Mesenchymal stem cell (in vitro differentiated cells and primary cell): ENCODE results near the gene MARF1.

ENCODE experiments used
- DNase-seq: peaks from one replicate; pipeline ENCODE4 v3.0.0-alpha.2; 2013
- H2AFZ ChIP-seq: one replicate; pipeline ENCODE4 v1.6.1; 2013; ENCODE audit warnings: low read depth, mild to moderate bottlenecking, control low read depth, inconsistent platforms, low read length, moderate library complexity
- H2AK5ac ChIP-seq: 2 replicates; pipeline ENCODE4 v1.6.1; 2013; ENCODE audit warnings: low read length, moderate library complexity, mild to moderate bottlenecking, inconsistent platforms; ENCODE audit not compliant: severe bottlenecking
- H2BK120ac ChIP-seq: one replicate; pipeline ENCODE4 v1.6.1; 2013; ENCODE audit warnings: low read depth, mild to moderate bottlenecking, inconsistent platforms, low read length, moderate library complexity
- H2BK12ac ChIP-seq, 2 experiments: one replicate each; pipeline ENCODE4 v1.6.1; 2013; ENCODE audit warnings: inconsistent platforms in 2 of 2, low read length in 2 of 2, mild to moderate bottlenecking in 2 of 2, moderate library complexity in 2 of 2, control low read depth in 1 of 2
- H2BK15ac ChIP-seq: one replicate; pipeline ENCODE4 v1.6.1; 2013; ENCODE audit warnings: mild to moderate bottlenecking, low read depth, inconsistent platforms; ENCODE audit not compliant: poor library complexity, severe bottlenecking
- H2BK5ac ChIP-seq: 2 replicates; pipeline ENCODE4 v1.6.1; 2013; ENCODE audit warnings: low read depth, mild to moderate bottlenecking, low read length, control low read depth, inconsistent platforms; ENCODE audit not compliant: poor library complexity, severe bottlenecking
- H3K14ac ChIP-seq, 2 experiments: one replicate each; pipeline ENCODE4 v1.6.1; 2013; ENCODE audit warnings: inconsistent platforms in 2 of 2, low read length in 2 of 2, control low read depth in 1 of 2, mild to moderate bottlenecking in 1 of 2, moderate library complexity in 1 of 2
- H3K18ac ChIP-seq, 2 experiments: one replicate each; pipeline ENCODE4 v1.6.1; 2013; ENCODE audit warnings: inconsistent platforms in 2 of 2, low read length in 2 of 2, control low read depth in 1 of 2, low read depth in 1 of 2, mild to moderate bottlenecking in 1 of 2
- H3K23ac ChIP-seq, 2 experiments: one replicate each; pipeline ENCODE4 v1.6.1; 2013; ENCODE audit warnings: inconsistent platforms in 2 of 2, low read length in 2 of 2, mild to moderate bottlenecking in 2 of 2, moderate library complexity in 2 of 2, control low read depth in 1 of 2
- H3K27ac ChIP-seq: 2 replicates; pipeline ENCODE4 v1.5.1; 2013; ENCODE audit warnings: mild to moderate bottlenecking, moderate library complexity, low read length, control low read depth, inconsistent platforms; ENCODE audit not compliant: poor library complexity, severe bottlenecking
- H3K27me3 ChIP-seq, 2 experiments: 2 replicates each; pipeline versions ENCODE4 v1.6.1 to v1.7.0; 2013; ENCODE audit warnings: low read length in 2 of 2, mild to moderate bottlenecking in 2 of 2, moderate library complexity in 2 of 2, control low read depth in 1 of 2, inconsistent platforms in 1 of 2; ENCODE audit not compliant: control insufficient read depth in 1 of 2, insufficient read depth in 1 of 2
- H3K36me3 ChIP-seq, 2 experiments: 2 replicates each; pipeline versions ENCODE4 v1.6.1 to v1.7.0; 2013; ENCODE audit warnings: low read length in 2 of 2, control low read depth in 1 of 2, inconsistent platforms in 1 of 2, low read depth in 1 of 2, mild to moderate bottlenecking in 1 of 2; ENCODE audit not compliant: insufficient read depth in 2 of 2, control insufficient read depth in 1 of 2
- H3K4ac ChIP-seq, 2 experiments: one replicate each; pipeline ENCODE4 v1.6.1; 2013; ENCODE audit warnings: inconsistent platforms in 2 of 2, low read length in 2 of 2, mild to moderate bottlenecking in 2 of 2, moderate library complexity in 2 of 2, control low read depth in 1 of 2, low read depth in 1 of 2
- H3K4me1 ChIP-seq: 2 replicates; pipeline ENCODE4 v1.6.1; 2013; ENCODE audit warnings: low read depth, low read length, control low read depth; ENCODE audit not compliant: control insufficient read depth, insufficient read depth
- H3K4me2 ChIP-seq: 2 replicates; pipeline ENCODE4 v1.6.1; 2013; ENCODE audit warnings: low read length, mild to moderate bottlenecking, inconsistent platforms; ENCODE audit not compliant: poor library complexity, severe bottlenecking
- H3K4me3 ChIP-seq, 2 experiments: 2 replicates each; pipeline versions ENCODE4 v1.5.1 to v1.7.0; 2013; ENCODE audit warnings: low read length in 2 of 2, mild to moderate bottlenecking in 2 of 2, control low read depth in 1 of 2, low read depth in 1 of 2; ENCODE audit not compliant: insufficient read depth in 1 of 2
- H3K79me1 ChIP-seq: replicated peaks from 2 replicates; pipeline ENCODE4 v1.6.1; 2013; ENCODE audit warnings: mild to moderate bottlenecking, control low read depth, low read length, inconsistent platforms; ENCODE audit not compliant: poor library complexity, severe bottlenecking
- H3K9ac ChIP-seq: 2 replicates; pipeline ENCODE4 v1.7.0; 2013; ENCODE audit warnings: mild to moderate bottlenecking, low read length, moderate library complexity
- H3K9me3 ChIP-seq: 2 replicates; pipeline ENCODE4 v1.7.0; 2013; ENCODE audit warnings: mild to moderate bottlenecking, low read length; ENCODE audit not compliant: control insufficient read depth
- H4K8ac ChIP-seq: one replicate; pipeline ENCODE4 v1.6.1; 2013; ENCODE audit warnings: inconsistent platforms, mild to moderate bottlenecking, low read length, moderate library complexity
- H4K91ac ChIP-seq: one replicate; pipeline ENCODE4 v1.6.1; 2013; ENCODE audit warnings: mild to moderate bottlenecking, low read length, inconsistent platforms
- WGBS: methylation state at CpG from one replicate; pipeline ENCODE4 v1.1.7; 2013; ENCODE audit warnings: mixed read lengths; 5-methylcytosine and 5-hydroxymethylcytosine counted together

Gene MARF1

DNA sequence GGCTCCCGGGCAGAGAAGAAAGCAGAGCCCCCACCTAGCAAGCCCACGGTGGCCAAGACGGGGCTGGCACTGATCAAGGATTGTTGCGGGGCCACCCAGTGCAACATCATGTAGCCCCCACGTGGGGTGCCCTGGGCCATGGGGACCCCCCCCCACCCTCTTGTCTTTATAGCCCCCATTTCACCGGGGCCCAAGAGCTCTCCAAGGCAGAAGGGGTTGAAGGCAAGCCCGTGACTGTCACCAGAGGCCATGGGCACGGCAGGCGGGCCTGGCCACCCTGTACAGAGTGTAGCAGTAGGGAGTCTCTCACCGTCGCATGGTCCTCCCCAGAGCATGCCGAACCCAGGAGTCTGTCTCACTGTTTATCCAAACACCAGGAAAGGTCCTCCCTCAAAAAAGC lies 56.2 kb downstream of the MARF1 start:
- H3K27me3 ChIP-seq = no peaks in the 10 kb centered on the region
- no peak overlapping the region for H3K27ac ChIP-seq
- H3K36me3 ChIP-seq = peaks cover 42 to 79% of the 10 kb centered on the region in 2 experiments
- WGBS = 98% methylated on average over 11 of the region's 12 CpGs
- H2BK120ac ChIP-seq = no peak overlapping the region
- H2AK5ac ChIP-seq = no peak overlapping the region
- no peak overlapping the region for H2BK12ac ChIP-seq
- no peak overlapping the region for H2AFZ ChIP-seq
- DNase-seq = no peak
- no peak overlapping the region for H3K23ac ChIP-seq
- H4K8ac ChIP-seq = no peak overlapping the region
- H3K14ac ChIP-seq = no peak overlapping the region
- peaks cover 4% of the 10 kb centered on the region for H3K4me1 ChIP-seq
- peaks cover 33% of the 10 kb centered on the region for H3K9me3 ChIP-seq
- peaks cover 12% of the 10 kb centered on the region for H3K79me1 ChIP-seq
- peak overlapping the region; percentile 1 to 34 for H3K4me3 ChIP-seq
- no peak overlapping the region for H3K9ac ChIP-seq
- H2BK15ac ChIP-seq = no peak overlapping the region
- no peak overlapping the region for H3K18ac ChIP-seq
- no peak overlapping the region for H4K91ac ChIP-seq
- H3K4ac ChIP-seq = no peak overlapping the region
- H2BK5ac ChIP-seq = no peak overlapping the region
- H3K4me2 ChIP-seq = no peak overlapping the region

DNA sequence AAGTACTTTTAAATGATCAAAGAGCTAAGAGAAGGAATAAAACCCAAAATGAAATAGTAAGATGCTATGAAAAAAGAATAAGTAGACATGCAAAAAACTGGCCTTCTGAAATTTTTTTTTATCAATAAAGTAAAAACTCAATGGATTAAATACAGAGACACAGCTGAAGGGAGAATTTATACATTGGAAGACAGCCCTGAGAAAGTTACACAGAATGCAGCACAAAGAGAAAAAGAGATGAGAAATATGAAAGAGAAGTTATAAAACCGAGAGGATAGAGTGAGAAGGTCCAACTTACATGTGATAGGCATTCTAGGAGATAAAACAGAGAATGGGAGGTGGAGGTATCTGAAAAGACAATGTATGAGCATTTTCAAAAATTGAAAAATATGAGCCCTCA lies 57.0 kb downstream of the MARF1 start:
- WGBS = 68% methylated on average over 1 of the region's 1 CpG
- Histone ChIP-seq H3K27me3 (no peaks in the 10 kb centered on the region), H4K91ac (no peak overlapping the region), H3K9me3 (peaks cover 33% of the 10 kb centered on the region), H2BK5ac (no peak overlapping the region), H2AFZ (no peak overlapping the region), H2AK5ac (no peak overlapping the region), H2BK120ac (no peak overlapping the region), H3K18ac (no peak overlapping the region), H3K4ac (no peak overlapping the region), H3K9ac (no peak overlapping the region), H2BK12ac (no peak overlapping the region), H3K4me1 (peaks cover 2% of the 10 kb centered on the region), H4K8ac (no peak overlapping the region), H3K27ac (no peak overlapping the region), H3K23ac (no peak overlapping the region), H3K14ac (no peak overlapping the region), H3K4me3 (no peak overlapping the region), H2BK15ac (no peak overlapping the region), H3K36me3 (peaks cover 46 to 87% of the 10 kb centered on the region in 2 experiments), H3K4me2 (no peak overlapping the region), H3K79me1 (peaks cover 12% of the 10 kb centered on the region)
- no peak for DNase-seq

GRCh38 chr16:15583526-15583925 lies 59.4 kb downstream of the MARF1 start:
- Histone ChIP-seq H3K9ac (no peak overlapping the region), H3K4me1 (no peaks in the 10 kb centered on the region), H2BK120ac (no peak overlapping the region), H3K18ac (peak overlapping the region in 1 of 2 experiments; percentile 18), H3K4ac (no peak overlapping the region), H3K36me3 (peaks cover 37 to 93% of the 10 kb centered on the region in 2 experiments), H4K91ac (no peak overlapping the region), H3K79me1 (peaks cover 7% of the 10 kb centered on the region), H3K14ac (no peak overlapping the region), H4K8ac (no peak overlapping the region), H2AFZ (no peak overlapping the region), H3K27ac (no peak overlapping the region), H2AK5ac (no peak overlapping the region), H3K23ac (no peak overlapping the region), H2BK12ac (no peak overlapping the region), H3K27me3 (no peaks in the 10 kb centered on the region), H3K4me3 (no peak overlapping the region), H3K4me2 (no peak overlapping the region), H2BK15ac (no peak overlapping the region), H2BK5ac (no peak overlapping the region), H3K9me3 (peaks cover 33% of the 10 kb centered on the region)
- DNase-seq = no peak
- 99% methylated on average over 4 of the region's 4 CpGs for WGBS

DNA sequence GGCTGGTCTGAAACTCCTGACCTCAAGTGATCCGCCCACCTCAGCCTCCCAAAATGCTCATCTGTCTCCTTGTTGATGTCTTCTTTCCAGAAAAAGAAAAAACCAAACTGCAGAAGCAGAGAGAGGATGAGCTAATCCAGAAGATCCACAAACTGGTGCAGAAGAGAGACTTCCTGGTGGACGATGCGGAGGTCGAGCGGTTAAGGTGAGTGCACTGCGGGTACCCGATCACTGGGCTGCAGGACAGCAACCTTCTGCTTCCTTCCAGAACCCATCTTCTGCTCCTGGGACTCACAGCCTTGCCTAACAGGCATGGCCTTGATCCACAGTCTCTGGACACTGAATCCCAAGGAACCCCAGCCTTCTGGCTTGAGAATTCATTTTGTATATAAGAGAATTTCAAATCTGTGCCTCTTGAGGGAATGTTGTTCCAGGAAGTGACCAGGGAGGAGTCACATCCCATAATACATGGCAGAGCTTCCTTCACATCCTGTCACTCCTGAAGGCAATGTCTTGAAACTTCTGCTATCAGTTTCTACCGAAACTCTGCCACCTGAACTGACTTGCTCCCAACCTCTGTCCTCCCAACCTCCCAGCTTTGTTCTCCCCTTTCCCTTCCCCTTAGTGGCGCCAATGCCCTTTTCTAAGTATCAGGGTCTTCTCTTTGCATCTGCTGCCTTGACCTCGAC lies 61.7 kb downstream of the MARF1 start:
- Histone ChIP-seq H3K36me3 (peaks cover 26 to 93% of the 10 kb centered on the region in 2 experiments), H3K4me3 (no peak overlapping the region), H2AK5ac (no peak overlapping the region), H3K18ac (no peak overlapping the region), H3K4me1 (no peaks in the 10 kb centered on the region), H3K4me2 (no peak overlapping the region), H3K79me1 (peaks cover 7% of the 10 kb centered on the region), H3K23ac (no peak overlapping the region), H2AFZ (no peak overlapping the region), H4K91ac (no peak overlapping the region), H4K8ac (no peak overlapping the region), H2BK5ac (no peak overlapping the region), H2BK120ac (no peak overlapping the region), H2BK15ac (no peak overlapping the region), H3K9ac (no peak overlapping the region), H3K27me3 (no peaks in the 10 kb centered on the region), H3K4ac (no peak overlapping the region), H3K9me3 (peaks cover 18% of the 10 kb centered on the region), H3K14ac (no peak overlapping the region), H3K27ac (no peak overlapping the region), H2BK12ac (peak overlapping the region in 1 of 2 experiments; percentile 5)
- WGBS = 98% methylated on average over 10 of the region's 10 CpGs
- DNase-seq = no peak
